Breast epithelium (tissue), 4 donors: ENCODE measurements around the gene NBAS. TPM values are rescaled to one million over a fixed set of nuclear protein-coding genes. Genes with fewer than 3 reads are reported as not detected.

Experiments used
- DNase-seq, 2 donors: peaks; one replicate each; pipeline ENCODE4 v3.0.0-alpha.2; 2019; ENCODE audit warnings: low spot score in 2 of 2
- H3K27ac ChIP-seq, 2 donors: fragments of 200-600 bp; sonication (generic) in 1 of 2; one replicate each; pipeline ENCODE4 v1.5.1; 2016 to 2019; ENCODE audit warnings: mild to moderate bottlenecking in 1 of 2
- H3K27me3 ChIP-seq, 2 donors: fragments of 200-600 bp; sonication (generic) in 1 of 2; one replicate each; pipeline versions ENCODE4 v1.5.1 to v1.6.0; 2017 to 2019; ENCODE audit warnings: control low read depth in 1 of 2, mild to moderate bottlenecking in 1 of 2
- H3K36me3 ChIP-seq: fragments of 200-600 bp; one replicate; pipeline ENCODE4 v1.5.1; 2019
- H3K4me1 ChIP-seq, 2 donors: fragments of 200-600 bp; sonication (generic); one replicate each; pipeline ENCODE4 v1.5.1; 2016 to 2019; ENCODE audit warnings: control low read depth in 1 of 2
- H3K4me3 ChIP-seq, 3 donors: fragments of 200-600 bp; sonication (generic); 1 replicate in 2 of 3; 2 replicates in 1 of 3; pipeline ENCODE4 v1.5.1; 2016 to 2019; ENCODE audit warnings: mild to moderate bottlenecking in 3 of 3, moderate library complexity in 2 of 3
- H3K9me3 ChIP-seq, 2 donors: fragments of 200-600 bp; sonication (generic) in 1 of 2; one replicate each; pipeline ENCODE4 v1.5.1; 2016 to 2019; ENCODE audit warnings: control low read depth in 1 of 2
- CTCF ChIP-seq, 3 donors: fragments of 450-650 bp; IDR thresholded peaks; one replicate each; pipeline ENCODE4 v1.5.1; 2016 to 2017; ENCODE audit warnings: antibody characterized with exemption in 3 of 3, mild to moderate bottlenecking in 3 of 3, moderate library complexity in 3 of 3
- POLR2A ChIP-seq: fragments of 450-650 bp; IDR thresholded peaks from one replicate; pipeline ENCODE4 v1.6.1; 2016; ENCODE audit warnings: antibody characterized with exemption, mild to moderate bottlenecking, moderate library complexity
- POLR2AphosphoS5 ChIP-seq, 3 donors: sonication (generic); formaldehyde crosslinking; IDR thresholded peaks; one replicate each; pipeline ENCODE4 v1.6.1; 2017; ENCODE audit warnings: antibody characterized with exemption in 3 of 3
- intact Hi-C: fragments of 100-400 bp; cut with DNase I; formaldehyde crosslinking; loops from one replicate; pipeline ENCODE4 v1.15.1; 2023; ENCODE audit warnings: low total_unique reads
- total RNA-seq, 3 donors: library from RNA; depleted of rRNA; stranded (reverse); fragments of >200 nt; gene quantifications; one replicate each; pipeline ENCODE4 v1.1.0, GENCODE V29; 2016

NBAS gene
- total RNA-seq, 3 donors from 2014 or later = 44.9 to 59.1 (median 45.1) TPM

GRCh38 chr2:15241201-15241600 is 319.9 kb downstream of the NBAS start:
- intact Hi-C loops = no loop called here
- no peak overlapping the region for H3K27ac ChIP-seq
- DNase-seq = no peak
- no peaks in the 10 kb centered on the region for H3K9me3 ChIP-seq
- H3K4me3 ChIP-seq = no peak overlapping the region
- no peaks in the 10 kb centered on the region for H3K27me3 ChIP-seq
- H3K36me3 ChIP-seq = no peaks in the 10 kb centered on the region
- no peaks in the 10 kb centered on the region for H3K4me1 ChIP-seq
- TF ChIP-seq POLR2AphosphoS5 (IDR thresholded peaks at IDR 0.05) = no peak
- TF ChIP-seq POLR2A = no peak
- no peak for TF ChIP-seq CTCF (IDR thresholded peaks at IDR 0.05)

- TF ChIP-seq CTCF (IDR thresholded peaks at IDR 0.05) (no peak), POLR2A (no peak), POLR2AphosphoS5 (IDR thresholded peaks at IDR 0.05) (no peak)
- Histone ChIP-seq H3K4me1 (no peaks in the 10 kb centered on the region), H3K4me3 (no peak overlapping the region), H3K27ac (no peak overlapping the region), H3K27me3 (no peaks in the 10 kb centered on the region), H3K9me3 (no peaks in the 10 kb centered on the region), H3K36me3 (no peaks in the 10 kb centered on the region)
- intact Hi-C loops = loop anchor here (10.0 kb wide), 1 partner anchor 167 kb away; no protein-coding TSS in a partner anchor
- DNase-seq = no peak
Measured at GRCh38 chr2:15238028-15238427, 323.1 kb downstream of the NBAS start.

GRCh38 chr2:15230599-15231192 is 330.4 kb downstream of the NBAS start:
- intact Hi-C loops = loop anchor here (10.0 kb wide), 1 partner anchor 174 kb away; no protein-coding TSS in a partner anchor

GRCh38 chr2:15226661-15227060 is 334.5 kb downstream of the NBAS start:
- no peak for DNase-seq

More at GRCh38 chr2:15230599-15231192, 330.4 kb downstream of the NBAS start:
- H3K27me3 ChIP-seq = no peaks in the 10 kb centered on the region
- DNase-seq = no peak
- H3K4me1 ChIP-seq = no peaks in the 10 kb centered on the region
- H3K27ac ChIP-seq = no peak overlapping the region
- peaks cover 0 to 10% of the 10 kb centered on the region in 2 donors for H3K9me3 ChIP-seq
- no peaks in the 10 kb centered on the region for H3K36me3 ChIP-seq
- no peak for TF ChIP-seq POLR2AphosphoS5 (IDR thresholded peaks at IDR 0.05)
- no peak for TF ChIP-seq POLR2A
- no peak for TF ChIP-seq CTCF (IDR thresholded peaks at IDR 0.05)
- no peak overlapping the region for H3K4me3 ChIP-seq

More at GRCh38 chr2:15226661-15227060, 334.5 kb downstream of the NBAS start:
- no peak overlapping the region for H3K4me3 ChIP-seq
- TF ChIP-seq POLR2A (no peak), CTCF (IDR thresholded peaks at IDR 0.05) (no peak), POLR2AphosphoS5 (IDR thresholded peaks at IDR 0.05) (no peak)
- no peaks in the 10 kb centered on the region for H3K4me1 ChIP-seq
- no peaks in the 10 kb centered on the region for H3K27me3 ChIP-seq
- peaks cover 0 to 10% of the 10 kb centered on the region in 2 donors for H3K9me3 ChIP-seq
- H3K36me3 ChIP-seq = no peaks in the 10 kb centered on the region
- intact Hi-C loops = no loop called here
- no peak overlapping the region for H3K27ac ChIP-seq
